Sigmoid colon (tissue), 7 donors: ENCODE data around the gene LGALS14. TPM values are rescaled to one million over a fixed set of nuclear protein-coding genes. Genes with fewer than 3 reads are reported as not detected.

Experiments
- DNase-seq: peaks from one replicate; pipeline ENCODE4 v3.0.0-alpha.2; 2019
- H3K27ac ChIP-seq, 4 donors: fragments of 200-600 bp; sonication (generic); one replicate each; pipeline ENCODE4 v1.5.1; 2016 to 2019; ENCODE audit warnings: mild to moderate bottlenecking in 1 of 4
- H3K27me3 ChIP-seq, 3 donors: fragments of 200-600 bp; sonication (generic); one replicate each; pipeline ENCODE4 v1.5.1; 2019; ENCODE audit warnings: mild to moderate bottlenecking in 1 of 3
- H3K36me3 ChIP-seq, 4 donors: fragments of 200-600 bp; sonication (generic); one replicate each; pipeline ENCODE4 v1.5.1; 2016 to 2019
- H3K4me1 ChIP-seq, 4 donors: fragments of 200-600 bp; sonication (generic); one replicate each; pipeline ENCODE4 v1.5.1; 2017 to 2019
- H3K4me3 ChIP-seq, 4 donors: fragments of 200-600 bp; sonication (generic); one replicate each; pipeline ENCODE4 v1.5.1; 2017 to 2019; ENCODE audit warnings: mild to moderate bottlenecking in 2 of 4, moderate library complexity in 1 of 4
- H3K9me3 ChIP-seq, 4 donors: fragments of 200-600 bp in 3 of 4; sonication (generic) in 3 of 4; one replicate each; pipeline versions ENCODE4 v1.5.1 to v1.6.1; 2013 to 2019
- CTCF ChIP-seq, 4 experiments: fragments of 450-650 bp in 3 of 4; fragments of 200-600 bp in 1 of 4; IDR thresholded peaks; one replicate each; pipeline ENCODE4 v1.5.1; 2016 to 2019; ENCODE audit warnings: antibody characterized with exemption in 4 of 4, mild to moderate bottlenecking in 3 of 4, moderate library complexity in 2 of 4
- EP300 ChIP-seq, 4 donors: sonication (generic); formaldehyde crosslinking; IDR thresholded peaks; one replicate each; pipeline ENCODE4 v1.6.1; 2017; ENCODE audit warnings: antibody characterized with exemption in 4 of 4
- POLR2A ChIP-seq, 2 donors: fragments of 450-650 bp; IDR thresholded peaks; one replicate each; pipeline ENCODE4 v1.6.1; 2016; ENCODE audit warnings: antibody characterized with exemption in 2 of 2, mild to moderate bottlenecking in 2 of 2, moderate library complexity in 2 of 2
- POLR2AphosphoS5 ChIP-seq, 4 donors: sonication (generic); formaldehyde crosslinking; IDR thresholded peaks; one replicate each; pipeline ENCODE4 v1.6.1; 2017; ENCODE audit warnings: antibody characterized with exemption in 4 of 4
- WGBS, 2 donors: extraction: QIAGEN DNeasy Blood & Tissue Kit; methylation state at CpG; one replicate each; pipeline ENCODE4 v1.1.7; 2013; 5-methylcytosine and 5-hydroxymethylcytosine counted together
- intact Hi-C: fragments of 100-400 bp; cut with DNase I; formaldehyde crosslinking; loops from one replicate; pipeline ENCODE4 v1.15.1; 2023
- polyA plus RNA-seq, 3 donors: library from polyadenylated mRNA; stranded (reverse); fragments of 200-250 nt; gene quantifications; one replicate each; pipeline ENCODE4 v1.2.3, GENCODE V29; 2013
- total RNA-seq, 4 donors: library from RNA; depleted of rRNA; stranded (reverse); fragments of >200 nt; gene quantifications; one replicate each; pipeline ENCODE4 v1.1.0, GENCODE V29; 2016
- donor health status: healthy with polysubstance abuse.
- donor health status: Bipolar disorder and iron deficiency.
- donor health status: healthy.

LGALS14 gene
- total and polyA plus RNA-seq, 7 donors, result not detected

GRCh38 chr19:39737351-39737750 is 33.1 kb downstream of the LGALS14 start:
- Histone ChIP-seq H3K9me3 (no peaks in the 10 kb centered on the region), H3K36me3 (no peaks in the 10 kb centered on the region), H3K4me3 (no peak overlapping the region), H3K27ac (no peak overlapping the region), H3K4me1 (no peaks in the 10 kb centered on the region), H3K27me3 (peaks cover 0 to 14% (median 0%) of the 10 kb centered on the region in 3 donors)
- DNase-seq, result no peak
- 66 to 70% methylated on average over 3 of the region's 3 CpGs for WGBS, 2 donors
- intact Hi-C loops, result no loop called here
- TF ChIP-seq POLR2AphosphoS5 (IDR thresholded peaks at IDR 0.05), result no peak
- TF ChIP-seq EP300 (IDR thresholded peaks at IDR 0.05), result no peak
- no peak for TF ChIP-seq CTCF (IDR thresholded peaks at IDR 0.05)
- TF ChIP-seq POLR2A (IDR thresholded peaks at IDR 0.05), result no peak

- 28 to 50% methylated on average over 3 of the region's 3 CpGs for WGBS, 2 donors
- Histone ChIP-seq H3K36me3 (no peaks in the 10 kb centered on the region), H3K4me3 (no peak within 1 kb of the TSS), H3K27me3 (peaks cover 0 to 14% (median 0%) of the 10 kb centered on the region in 3 donors), H3K4me1 (no peaks in the 10 kb centered on the region), H3K9me3 (no peaks in the 10 kb centered on the region), H3K27ac (no peak within 1 kb of the TSS)
- intact Hi-C loops, result no loop called here
- TF ChIP-seq EP300 (IDR thresholded peaks at IDR 0.05), result no peak
- no peak for TF ChIP-seq POLR2A (IDR thresholded peaks at IDR 0.05)
- no peak for TF ChIP-seq CTCF (IDR thresholded peaks at IDR 0.05)
- TF ChIP-seq POLR2AphosphoS5 (IDR thresholded peaks at IDR 0.05), result no peak
- DNase-seq, result no peak
These were observed 33.6 kb downstream of the LGALS14 start, which contains the start of gene CLC for GRCh38 chr19:39737891-39738290. TSS of gene CLC (minus strand) at chr19:39738029. CDS start at chr19:39737952, 77 bp downstream.

DNA sequence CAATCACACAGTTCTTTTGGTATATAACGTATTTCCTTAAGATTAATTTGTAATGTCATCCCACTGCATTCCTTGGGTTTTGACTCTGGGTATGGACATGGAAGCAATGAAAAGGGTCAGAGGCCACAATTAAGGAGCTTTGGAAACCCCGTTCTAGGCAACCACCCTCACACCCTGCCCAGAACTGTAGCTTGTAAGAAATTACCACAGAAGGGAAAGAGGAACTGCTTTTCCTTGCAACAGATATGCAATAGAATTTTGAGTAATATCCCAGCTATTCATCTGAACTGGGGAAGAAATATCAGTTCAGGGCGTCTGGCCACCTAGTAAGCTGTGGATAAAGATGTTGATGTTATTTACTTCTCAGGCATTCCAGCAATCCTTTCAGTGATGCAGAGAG is 34.5 kb downstream of the LGALS14 start:
- 37 to 55% methylated on average over 3 of the region's 3 CpGs for WGBS, 2 donors
- no peak for TF ChIP-seq POLR2AphosphoS5 (IDR thresholded peaks at IDR 0.05)
- TF ChIP-seq POLR2A (IDR thresholded peaks at IDR 0.05), result no peak
- no peak for TF ChIP-seq CTCF (IDR thresholded peaks at IDR 0.05)
- TF ChIP-seq EP300 (IDR thresholded peaks at IDR 0.05), result no peak
- Histone ChIP-seq H3K4me1 (no peaks in the 10 kb centered on the region), H3K4me3 (no peak overlapping the region), H3K36me3 (no peaks in the 10 kb centered on the region), H3K27ac (no peak overlapping the region), H3K9me3 (no peaks in the 10 kb centered on the region), H3K27me3 (peaks cover 0 to 14% (median 0%) of the 10 kb centered on the region in 3 donors)
- intact Hi-C loops, result no loop called here
- no peak for DNase-seq

DNA sequence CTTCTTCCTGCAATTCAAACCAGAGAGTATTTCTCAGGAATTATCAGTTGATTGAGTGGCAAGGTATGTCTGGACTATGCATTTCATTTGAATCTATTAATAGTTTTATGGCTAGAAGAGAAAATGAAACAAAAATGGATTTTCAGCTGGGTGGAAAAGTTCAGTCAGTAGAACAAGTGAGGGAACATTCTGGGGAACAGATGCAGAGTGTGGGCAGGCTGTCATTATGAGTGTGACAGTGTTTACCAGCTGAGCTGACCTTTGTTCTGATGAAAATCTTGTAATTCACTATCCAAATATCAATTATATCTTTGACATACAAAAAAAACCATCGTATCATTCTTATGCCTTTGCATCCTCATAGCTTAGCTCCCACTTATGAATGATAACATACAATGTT is 36.1 kb downstream of the LGALS14 start:
- DNase-seq, result no peak
- Histone ChIP-seq H3K4me3 (no peak overlapping the region), H3K27ac (no peak overlapping the region), H3K27me3 (peaks cover 0 to 20% (median 0%) of the 10 kb centered on the region in 3 donors), H3K36me3 (no peaks in the 10 kb centered on the region), H3K9me3 (no peaks in the 10 kb centered on the region), H3K4me1 (no peaks in the 10 kb centered on the region)
- TF ChIP-seq CTCF (IDR thresholded peaks at IDR 0.05) (no peak), EP300 (IDR thresholded peaks at IDR 0.05) (no peak), POLR2AphosphoS5 (IDR thresholded peaks at IDR 0.05) (no peak), POLR2A (IDR thresholded peaks at IDR 0.05) (no peak)
- 49 to 81% methylated on average over 1 of the region's 1 CpG for WGBS, 2 donors
- intact Hi-C loops, result no loop called here

DNA sequence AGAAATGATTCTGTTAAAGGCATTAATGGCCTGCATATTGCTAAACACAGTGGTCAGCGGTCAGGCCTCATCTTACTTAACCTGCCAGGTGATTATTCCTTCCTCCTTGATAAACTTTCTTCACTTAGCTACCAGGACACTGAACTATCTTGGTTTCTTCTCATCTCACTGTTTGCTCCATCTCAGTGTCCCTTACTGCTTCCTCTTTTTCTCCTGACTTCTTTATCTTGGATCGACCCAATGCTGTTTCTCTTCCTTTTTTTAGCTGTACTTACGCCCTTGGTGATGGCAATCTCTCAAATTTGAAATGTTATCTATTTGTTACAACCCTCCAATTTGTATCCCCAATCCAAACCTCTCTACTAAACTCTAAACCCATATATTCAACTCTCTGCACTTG is 41.4 kb downstream of the LGALS14 start:
- Histone ChIP-seq H3K9me3 (no peaks in the 10 kb centered on the region), H3K27me3 (peaks cover 0 to 15% (median 0%) of the 10 kb centered on the region in 3 donors), H3K36me3 (no peaks in the 10 kb centered on the region), H3K4me3 (no peak overlapping the region), H3K4me1 (no peaks in the 10 kb centered on the region), H3K27ac (no peak overlapping the region)
- TF ChIP-seq EP300 (IDR thresholded peaks at IDR 0.05), result no peak
- no peak for TF ChIP-seq CTCF (IDR thresholded peaks at IDR 0.05)
- TF ChIP-seq POLR2A (IDR thresholded peaks at IDR 0.05), result no peak
- no peak for TF ChIP-seq POLR2AphosphoS5 (IDR thresholded peaks at IDR 0.05)
- 56 to 67% methylated on average over 3 of the region's 3 CpGs for whole genome bisulfite sequencing, 2 donors
- no peak for DNase-seq
- intact Hi-C loops, result no loop called here
